Measurements from ENCODE around the gene SERPINA10.

Gene SERPINA10

GRCh38 chr14:94292872-94293577, at the start of gene SERPINA10:
Gene SERPINA10 (minus strand): TSS chr14:94293268. CDS start chr14:94290593, 2,675 bp downstream.
- no peak for TF ChIP-seq CTCF (IDR thresholded peaks at IDR 0.05; ENCODE audit: control extremely low read depth, extremely low read depth, low read depth, missing control alignments)
- POLR2A ChIA-PET = no interaction called here
- DNase-seq (ENCODE audit: extremely low spot score) = no peak
- CTCF ChIA-PET = interaction anchor here (1.6 kb wide), 1 partner anchor 17 kb away, joined by 3 read pairs; no protein-coding TSS in a partner anchor

- DNase-seq (ENCODE audit: extremely low spot score) = no peak
- no peak for TF ChIP-seq CTCF (IDR thresholded peaks at IDR 0.05; ENCODE audit: control extremely low read depth, extremely low read depth, low read depth, missing control alignments)
- POLR2A ChIA-PET = no interaction called here
- CTCF ChIA-PET = interaction anchor here (0.9 to 1.6 kb wide), 4 partner anchors 10 to 17 kb away, joined by 3 to 5 read pairs (median 4); no protein-coding TSS in a partner anchor
Measured at GRCh38 chr14:94342334-94342934, 49.4 kb upstream of the SERPINA10 start.

GRCh38 chr14:94341656-94342333, 48.7 kb upstream of the SERPINA10 start:
- DNase-seq (ENCODE audit: extremely low spot score) = no peak
- ChIA-PET POLR2A (no interaction called here), CTCF (interaction anchor here (0.9 to 1.6 kb wide), 4 partner anchors 10 to 17 kb away, joined by 3 to 5 read pairs (median 4); no protein-coding TSS in a partner anchor)
- no peak for TF ChIP-seq CTCF (IDR thresholded peaks at IDR 0.05; ENCODE audit: control extremely low read depth, extremely low read depth, low read depth, missing control alignments)

- POLR2A ChIA-PET = no interaction called here
- DNase-seq (ENCODE audit: extremely low spot score) = no peak
- no peak for TF ChIP-seq CTCF (IDR thresholded peaks at IDR 0.05; ENCODE audit: control extremely low read depth, extremely low read depth, low read depth, missing control alignments)
- CTCF ChIA-PET = interaction anchor here (1.6 kb wide), 1 partner anchor 9 kb away, joined by 5 read pairs; no protein-coding TSS in a partner anchor
Measured at GRCh38 chr14:94340533-94340932, 47.5 kb upstream of the SERPINA10 start.

- TF ChIP-seq CTCF (IDR thresholded peaks at IDR 0.05; ENCODE audit: control extremely low read depth, extremely low read depth, low read depth, missing control alignments) = no peak
- CTCF ChIA-PET = no interaction called here
- POLR2A ChIA-PET = no interaction called here
- no peak for DNase-seq (ENCODE audit: extremely low spot score)
Measured at GRCh38 chr14:94338023-94338422, 45.0 kb upstream of the SERPINA10 start.

- TF ChIP-seq CTCF (IDR thresholded peaks at IDR 0.05; ENCODE audit: control extremely low read depth, extremely low read depth, low read depth, missing control alignments) = no peak
- no peak for DNase-seq (ENCODE audit: extremely low spot score)
- CTCF ChIA-PET = no interaction called here
- POLR2A ChIA-PET = no interaction called here
Measured at GRCh38 chr14:94337274-94337673, 44.2 kb upstream of the SERPINA10 start.

Data from GM10248 (cell line).